Measurements from ENCODE around the gene TBL3. TPM values are rescaled to one million over a fixed set of nuclear protein-coding genes. Genes with fewer than 3 reads are reported as not detected.

Gene TBL3
- total RNA-seq, 1 experiment from 2014 or later = 26.8 TPM

GRCh38 chr16:2028146-2028545 lies 56.3 kb downstream of the TBL3 start:
- H3K9me3 Mint-ChIP-seq (ENCODE audit: unreplicated experiment) = no peaks in the 10 kb centered on the region
- POLR2A ChIA-PET = interaction anchor here (0.6 to 2.6 kb wide), 6 partner anchors 13 to 132 kb away, joined by 3 to 11 read pairs (median 4); partner anchors contain the start of genes NTHL1, TBL3 and TSC2
- TF ChIP-seq, protein P1, sequence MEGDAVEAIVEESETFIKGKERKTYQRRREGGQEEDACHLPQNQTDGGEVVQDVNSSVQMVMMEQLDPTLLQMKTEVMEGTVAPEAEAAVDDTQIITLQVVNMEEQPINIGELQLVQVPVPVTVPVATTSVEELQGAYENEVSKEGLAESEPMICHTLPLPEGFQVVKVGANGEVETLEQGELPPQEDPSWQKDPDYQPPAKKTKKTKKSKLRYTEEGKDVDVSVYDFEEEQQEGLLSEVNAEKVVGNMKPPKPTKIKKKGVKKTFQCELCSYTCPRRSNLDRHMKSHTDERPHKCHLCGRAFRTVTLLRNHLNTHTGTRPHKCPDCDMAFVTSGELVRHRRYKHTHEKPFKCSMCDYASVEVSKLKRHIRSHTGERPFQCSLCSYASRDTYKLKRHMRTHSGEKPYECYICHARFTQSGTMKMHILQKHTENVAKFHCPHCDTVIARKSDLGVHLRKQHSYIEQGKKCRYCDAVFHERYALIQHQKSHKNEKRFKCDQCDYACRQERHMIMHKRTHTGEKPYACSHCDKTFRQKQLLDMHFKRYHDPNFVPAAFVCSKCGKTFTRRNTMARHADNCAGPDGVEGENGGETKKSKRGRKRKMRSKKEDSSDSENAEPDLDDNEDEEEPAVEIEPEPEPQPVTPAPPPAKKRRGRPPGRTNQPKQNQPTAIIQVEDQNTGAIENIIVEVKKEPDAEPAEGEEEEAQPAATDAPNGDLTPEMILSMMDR (IDR thresholded peaks at IDR 0.05; ENCODE audit: unreplicated experiment) = no peak
- H3K27ac Mint-ChIP-seq (ENCODE audit: low read depth, unreplicated experiment) = no peak overlapping the region
- H3K36me3 Mint-ChIP-seq (ENCODE audit: insufficient read depth, unreplicated experiment) = peaks cover 7% of the 10 kb centered on the region
- no peak for DNase-seq (ENCODE audit: unreplicated experiment)
- CTCF ChIA-PET = interaction anchor here (0.6 to 1.1 kb wide), 4 partner anchors 11 to 20 kb away, joined by 3 read pairs; no protein-coding TSS in a partner anchor
- intact Hi-C loops (cut with micrococcal nuclease) = no loop called here
- peaks cover under 1% of the 10 kb centered on the region for H3K4me1 Mint-ChIP-seq (ENCODE audit: insufficient read depth, unreplicated experiment)
- H3K4me3 Mint-ChIP-seq (ENCODE audit: unreplicated experiment) = peak overlapping the region; percentile 70
- no TSS peak for BruUV-seq (replicated peaks)
- H3K27me3 Mint-ChIP-seq (ENCODE audit: insufficient read depth, unreplicated experiment) = no peaks in the 10 kb centered on the region

GRCh38 chr16:2028620-2029220 lies 56.9 kb downstream of the TBL3 start:
- Mint-ChIP-seq H3K9me3 (ENCODE audit: unreplicated experiment) (no peaks in the 10 kb centered on the region), H3K4me1 (ENCODE audit: insufficient read depth, unreplicated experiment) (no peaks in the 10 kb centered on the region), H3K27ac (ENCODE audit: low read depth, unreplicated experiment) (no peak overlapping the region), H3K27me3 (ENCODE audit: insufficient read depth, unreplicated experiment) (no peaks in the 10 kb centered on the region), H3K4me3 (ENCODE audit: unreplicated experiment) (no peak overlapping the region), H3K36me3 (ENCODE audit: insufficient read depth, unreplicated experiment) (peaks cover 7% of the 10 kb centered on the region)
- no peak for DNase-seq (ENCODE audit: unreplicated experiment)
- POLR2A ChIA-PET = interaction anchor here (2.0 to 2.6 kb wide), 2 partner anchors 19 to 21 kb away, joined by 5 to 11 read pairs; partner anchors contain the start of genes NTHL1 and TSC2
- intact Hi-C loops (cut with micrococcal nuclease) = no loop called here
- TF ChIP-seq, protein P1 (IDR thresholded peaks at IDR 0.05; ENCODE audit: unreplicated experiment) = no peak
- BruUV-seq (replicated peaks) = no TSS peak
- CTCF ChIA-PET = interaction anchor here (1.1 kb wide), 1 partner anchor 18 kb away, joined by 3 read pairs; no protein-coding TSS in a partner anchor

- TF ChIP-seq, protein P1 (IDR thresholded peaks at IDR 0.05; ENCODE audit: unreplicated experiment) = no peak
- BruUV-seq (replicated peaks) = no TSS peak
- Mint-ChIP-seq H3K27me3 (ENCODE audit: insufficient read depth, unreplicated experiment) (no peaks in the 10 kb centered on the region), H3K36me3 (ENCODE audit: insufficient read depth, unreplicated experiment) (peaks cover 7% of the 10 kb centered on the region), H3K9me3 (ENCODE audit: unreplicated experiment) (no peaks in the 10 kb centered on the region), H3K4me3 (ENCODE audit: unreplicated experiment) (no peak overlapping the region), H3K4me1 (ENCODE audit: insufficient read depth, unreplicated experiment) (no peaks in the 10 kb centered on the region), H3K27ac (ENCODE audit: low read depth, unreplicated experiment) (no peak overlapping the region)
- POLR2A ChIA-PET = interaction anchor here (0.6 kb wide), 1 partner anchor 10 kb away, joined by 5 read pairs; the partner anchor contains the start of gene NPW
- no peak for DNase-seq (ENCODE audit: unreplicated experiment)
- intact Hi-C loops (cut with micrococcal nuclease) = no loop called here
- CTCF ChIA-PET = no interaction called here
These were observed 57.5 kb downstream of the TBL3 start for GRCh38 chr16:2029350-2029749.

- Mint-ChIP-seq H3K4me1 (ENCODE audit: insufficient read depth, unreplicated experiment) (no peaks in the 10 kb centered on the region), H3K4me3 (ENCODE audit: unreplicated experiment) (no peak overlapping the region), H3K9me3 (ENCODE audit: unreplicated experiment) (no peaks in the 10 kb centered on the region), H3K27ac (ENCODE audit: low read depth, unreplicated experiment) (no peak overlapping the region), H3K36me3 (ENCODE audit: insufficient read depth, unreplicated experiment) (peaks cover 7% of the 10 kb centered on the region), H3K27me3 (ENCODE audit: insufficient read depth, unreplicated experiment) (no peaks in the 10 kb centered on the region)
- no peak for DNase-seq (ENCODE audit: unreplicated experiment)
- BruUV-seq (replicated peaks) = no TSS peak
- ChIA-PET CTCF (no interaction called here), POLR2A (interaction anchor here (0.6 kb wide), 1 partner anchor 11 kb away, joined by 5 read pairs; the partner anchor contains the start of gene NPW)
- TF ChIP-seq, protein P1 (IDR thresholded peaks at IDR 0.05; ENCODE audit: unreplicated experiment) = no peak
- intact Hi-C loops (cut with micrococcal nuclease) = no loop called here
These were observed 58.2 kb downstream of the TBL3 start for GRCh38 chr16:2030036-2030435.

Data from MCF 10A (cell line).